GM10847 (cell line): ENCODE measurements around the gene BMP10.

Experiments
- POLR2A ChIP-seq: IDR thresholded peaks from 2 replicates; pipeline ENCODE4 v1.6.1; 2011; ENCODE audit not compliant: insufficient read length; ENCODE audit errors: extremely low read depth

Gene BMP10

GRCh38 chr2:68905116-68905515, 33.9 kb upstream of the BMP10 start:
- TF ChIP-seq POLR2A = no peak

- no peak for TF ChIP-seq POLR2A
Measured at GRCh38 chr2:68901561-68901960, 30.4 kb upstream of the BMP10 start.

GRCh38 chr2:68901199-68901514, 30.0 kb upstream of the BMP10 start:
- no peak for TF ChIP-seq POLR2A

- TF ChIP-seq POLR2A = no peak
Measured at GRCh38 chr2:68900496-68901198, 29.4 kb upstream of the BMP10 start.

GRCh38 chr2:68889500-68889899, 18.3 kb upstream of the BMP10 start:
- no peak for TF ChIP-seq POLR2A

- TF ChIP-seq POLR2A = no peak
Measured at GRCh38 chr2:68889021-68889420, 17.8 kb upstream of the BMP10 start.

- TF ChIP-seq POLR2A = no peak
Measured at GRCh38 chr2:68888038-68888704, 17.0 kb upstream of the BMP10 start.

- TF ChIP-seq POLR2A = no peak
Measured at GRCh38 chr2:68885811-68886075, 14.5 kb upstream of the BMP10 start.

- no peak for TF ChIP-seq POLR2A
Measured at GRCh38 chr2:68885074-68885810, 14.0 kb upstream of the BMP10 start.

GRCh38 chr2:68880213-68880612, 9.0 kb upstream of the BMP10 start:
- TF ChIP-seq POLR2A = no peak

- no peak for TF ChIP-seq POLR2A
Measured at GRCh38 chr2:68879296-68879695, 8.1 kb upstream of the BMP10 start.

- TF ChIP-seq POLR2A = no peak
Measured at GRCh38 chr2:68878753-68879152, 7.6 kb upstream of the BMP10 start.

GRCh38 chr2:68878071-68878711, 7.0 kb upstream of the BMP10 start:
- no peak for TF ChIP-seq POLR2A

- TF ChIP-seq POLR2A = no peak
Measured at GRCh38 chr2:68877079-68877772, 6.0 kb upstream of the BMP10 start.

- no peak for TF ChIP-seq POLR2A
Measured at GRCh38 chr2:68870215-68870614, 982 bp downstream of the BMP10 start.
